ENCODE data around the gene MAMDC2.

DNA sequence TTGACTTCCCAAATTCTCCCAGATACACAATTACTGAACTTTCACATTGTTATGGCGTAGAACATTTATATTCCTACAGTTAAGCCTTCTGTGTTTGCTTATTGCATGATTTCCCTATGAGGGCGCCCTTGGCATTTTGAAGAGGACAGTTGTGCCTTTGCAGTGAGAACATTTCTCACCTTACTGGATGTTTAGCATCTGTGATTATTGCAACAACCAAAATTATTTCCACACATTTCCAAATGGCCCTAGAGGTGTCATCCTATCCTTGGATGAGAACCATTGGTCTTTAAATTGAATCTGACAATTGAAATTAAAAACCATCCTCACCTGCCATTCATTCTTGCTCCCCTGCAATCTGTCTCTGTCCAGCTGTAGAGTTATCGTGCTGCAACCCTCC lies 104.0 kb downstream of the MAMDC2 start:
- TF ChIP-seq, protein P1, sequence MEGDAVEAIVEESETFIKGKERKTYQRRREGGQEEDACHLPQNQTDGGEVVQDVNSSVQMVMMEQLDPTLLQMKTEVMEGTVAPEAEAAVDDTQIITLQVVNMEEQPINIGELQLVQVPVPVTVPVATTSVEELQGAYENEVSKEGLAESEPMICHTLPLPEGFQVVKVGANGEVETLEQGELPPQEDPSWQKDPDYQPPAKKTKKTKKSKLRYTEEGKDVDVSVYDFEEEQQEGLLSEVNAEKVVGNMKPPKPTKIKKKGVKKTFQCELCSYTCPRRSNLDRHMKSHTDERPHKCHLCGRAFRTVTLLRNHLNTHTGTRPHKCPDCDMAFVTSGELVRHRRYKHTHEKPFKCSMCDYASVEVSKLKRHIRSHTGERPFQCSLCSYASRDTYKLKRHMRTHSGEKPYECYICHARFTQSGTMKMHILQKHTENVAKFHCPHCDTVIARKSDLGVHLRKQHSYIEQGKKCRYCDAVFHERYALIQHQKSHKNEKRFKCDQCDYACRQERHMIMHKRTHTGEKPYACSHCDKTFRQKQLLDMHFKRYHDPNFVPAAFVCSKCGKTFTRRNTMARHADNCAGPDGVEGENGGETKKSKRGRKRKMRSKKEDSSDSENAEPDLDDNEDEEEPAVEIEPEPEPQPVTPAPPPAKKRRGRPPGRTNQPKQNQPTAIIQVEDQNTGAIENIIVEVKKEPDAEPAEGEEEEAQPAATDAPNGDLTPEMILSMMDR (conservative IDR thresholded peaks at IDR 0.05), result no peak
- no peak for TF ChIP-seq EZH2 (IDR thresholded peaks at IDR 0.05; ENCODE audit: low read depth)

Data from PC-9 (cell line).